IMR-90 (cell line): ENCODE data around the gene FAM171A1.
"Not testable (repeated sequence)": the region's sequence is repeated elsewhere in the genome, so short reads cannot be mapped to it uniquely, and the experiment has no call there.

Source experiments
- BHLHE40 ChIP-seq: fragments of 150-350 bp; IDR thresholded peaks from 2 replicates; pipeline ENCODE4 v1.6.1; 2016; ENCODE audit warnings: mild to moderate bottlenecking, low read depth, low read length
- CEBPB ChIP-seq: IDR thresholded peaks from 2 replicates; pipeline ENCODE4 v1.6.1; 2012; ENCODE audit warnings: low read depth, low read length, improper control_type of control experiment
- CTCF ChIP-seq: conservative IDR thresholded peaks from 2 replicates; pipeline ENCODE4 v1.5.1; 2012; ENCODE audit warnings: mild to moderate bottlenecking, low read depth, low read length, improper control_type of control experiment
- MXI1 ChIP-seq: IDR thresholded peaks from 2 replicates; pipeline ENCODE4 v1.6.1; 2012; ENCODE audit warnings: low read depth, mild to moderate bottlenecking, low read length, moderate library complexity, borderline replicate concordance
- POLR2A ChIP-seq: IDR thresholded peaks from 2 replicates; pipeline ENCODE4 v1.6.1; 2012; ENCODE audit warnings: mild to moderate bottlenecking, low read depth, low read length
- RFX5 ChIP-seq: IDR thresholded peaks from 2 replicates; pipeline ENCODE4 v1.8.0; 2012; ENCODE audit warnings: low read depth, mild to moderate bottlenecking, low read length, moderate library complexity
- SMC3 ChIP-seq: fragments of 150-350 bp; IDR thresholded peaks from 2 replicates; pipeline ENCODE4 v1.6.1; 2016; ENCODE audit warnings: low read depth, mild to moderate bottlenecking, antibody characterized with exemption, low read length, moderate library complexity

GRCh38 chr10:15302188-15302956, 68.7 kb downstream of the FAM171A1 start:
- not testable (repeated sequence) for TF ChIP-seq CTCF, BHLHE40, MXI1, SMC3, POLR2A, RFX5, CEBPB
